ENCODE results near the gene CHRNA4. TPM values are rescaled to one million over a fixed set of nuclear protein-coding genes. Genes with fewer than 3 reads are reported as not detected.

CHRNA4 gene
- total and polyA plus RNA-seq, 8 donors, result under 0.01 to 0.15 TPM; not detected in 6

GRCh38 chr20:63327231-63327745, 33.9 kb downstream of the CHRNA4 start:
- DNase-seq, result no peak
- no peak overlapping the region for H3K27ac ChIP-seq

GRCh38 chr20:63326314-63327230, 34.6 kb downstream of the CHRNA4 start:
- 77 to 89% (median 87%) methylated on average over 10 to 15 of the region's 15 CpGs for WGBS, 5 donors
- Histone ChIP-seq H3K27me3 (peaks cover 5 to 85% (median 19%) of the 10 kb centered on the region in 3 donors), H3K36me3 (no peaks in the 10 kb centered on the region), H3K4me1 (no peaks in the 10 kb centered on the region), H3K4me3 (no peak overlapping the region), H3K27ac (no peak overlapping the region), H3K9me3 (peaks cover 0 to 6% (median 2%) of the 10 kb centered on the region in 4 donors)
- intact Hi-C loops (cut with DNase I; ENCODE audit: low total_unique reads), result no loop called here
- TF ChIP-seq EP300 (IDR thresholded peaks at IDR 0.05) (no peak), POLR2AphosphoS5 (IDR thresholded peaks at IDR 0.05) (no peak), POLR2A (IDR thresholded peaks at IDR 0.05) (no peak), CTCF (IDR thresholded peaks at IDR 0.05) (no peak)
- no peak for DNase-seq

More at GRCh38 chr20:63327231-63327745, 33.9 kb downstream of the CHRNA4 start:
- Histone ChIP-seq H3K4me3 (no peak overlapping the region), H3K9me3 (peaks cover 0 to 13% (median 6%) of the 10 kb centered on the region in 4 donors), H3K27me3 (peaks cover 5 to 85% (median 21%) of the 10 kb centered on the region in 3 donors), H3K4me1 (no peaks in the 10 kb centered on the region), H3K36me3 (no peaks in the 10 kb centered on the region)
- TF ChIP-seq POLR2A (IDR thresholded peaks at IDR 0.05) (no peak), POLR2AphosphoS5 (IDR thresholded peaks at IDR 0.05) (no peak), CTCF (IDR thresholded peaks at IDR 0.05) (no peak), EP300 (IDR thresholded peaks at IDR 0.05) (no peak)
- WGBS, 5 donors, result 82 to 87% (median 84%) methylated on average over 5 to 8 of the region's 8 CpGs
- intact Hi-C loops (cut with DNase I; ENCODE audit: low total_unique reads), result no loop called here

GRCh38 chr20:63325554-63326313, 35.4 kb downstream of the CHRNA4 start:
- H3K4me1 ChIP-seq, result no peaks in the 10 kb centered on the region
- peaks cover 0 to 6% (median 0%) of the 10 kb centered on the region in 4 donors for H3K9me3 ChIP-seq
- TF ChIP-seq EP300 (IDR thresholded peaks at IDR 0.05) (no peak), CTCF (IDR thresholded peaks at IDR 0.05) (no peak)
- no peaks in the 10 kb centered on the region for H3K36me3 ChIP-seq
- intact Hi-C loops (cut with DNase I; ENCODE audit: low total_unique reads), result no loop called here
- H3K4me3 ChIP-seq, result no peak overlapping the region
- no peak overlapping the region for H3K27ac ChIP-seq
- DNase-seq, result no peak
- 75 to 84% (median 81%) methylated on average over 3 to 8 of the region's 8 CpGs for WGBS, 5 donors
- peaks cover 5 to 85% (median 23%) of the 10 kb centered on the region in 3 donors for H3K27me3 ChIP-seq

GRCh38 chr20:63325021-63325471, 36.1 kb downstream of the CHRNA4 start:
- Histone ChIP-seq H3K36me3 (no peaks in the 10 kb centered on the region), H3K4me1 (no peaks in the 10 kb centered on the region), H3K4me3 (no peak overlapping the region), H3K9me3 (peaks cover 0 to 6% (median 0%) of the 10 kb centered on the region in 4 donors), H3K27me3 (peaks cover 3 to 85% (median 22%) of the 10 kb centered on the region in 3 donors), H3K27ac (no peak overlapping the region)
- TF ChIP-seq POLR2A (IDR thresholded peaks at IDR 0.05), result no peak
- TF ChIP-seq EP300 (IDR thresholded peaks at IDR 0.05), result no peak
- TF ChIP-seq POLR2AphosphoS5 (IDR thresholded peaks at IDR 0.05), result no peak
- TF ChIP-seq CTCF (IDR thresholded peaks at IDR 0.05), result no peak
- no peak for DNase-seq
- WGBS, 5 donors, result 63 to 89% (median 79%) methylated on average over 3 to 10 of the region's 10 CpGs
- intact Hi-C loops (cut with DNase I; ENCODE audit: low total_unique reads), result no loop called here
